Stimulated activated CD4-positive, alpha-beta T cell treated with anti-CD3 and anti-CD28 coated beads, Interleukin-1b, Interleukin-23, amount 100 ng/mL, for 1 hour (primary cell): ENCODE data around the gene GSTA1.
"Not testable (repeated sequence)": the region's sequence is repeated elsewhere in the genome, so short reads cannot be mapped to it uniquely, and the experiment has no call there.

Experiments used
- DNase-seq, 2 donors: peaks; one replicate each; pipeline ENCODE4 v3.0.0-alpha.2; 2020; ENCODE audit warnings: low read depth in 2 of 2

GSTA1 gene

GRCh38 chr6:52757651-52758338 lies 45.8 kb downstream of the GSTA1 start:
- DNase-seq, result not testable (repeated sequence)

GRCh38 chr6:52754443-52754842 lies 49.2 kb downstream of the GSTA1 start:
- DNase-seq, result no peak

- not testable (repeated sequence) for DNase-seq
Measured at GRCh38 chr6:52753137-52753536, 50.5 kb downstream of the GSTA1 start.

GRCh38 chr6:52752310-52752709 lies 51.3 kb downstream of the GSTA1 start:
- no peak for DNase-seq

GRCh38 chr6:52749556-52750152 lies 54.0 kb downstream of the GSTA1 start:
- DNase-seq, result no peak

- not testable (repeated sequence) for DNase-seq
Measured at GRCh38 chr6:52747301-52747700, 56.3 kb downstream of the GSTA1 start.

- no peak for DNase-seq
Measured at GRCh38 chr6:52746213-52746612, 57.4 kb downstream of the GSTA1 start.

- DNase-seq, result no peak
Measured at GRCh38 chr6:52745764-52746201, 57.8 kb downstream of the GSTA1 start.

GRCh38 chr6:52741872-52742271 lies 61.7 kb downstream of the GSTA1 start:
- no peak for DNase-seq
